ENCODE results near the gene BSN. TPM values are rescaled to one million over a fixed set of nuclear protein-coding genes. Genes with fewer than 3 reads are reported as not detected.

The BSN gene
- total and polyA plus RNA-seq, 8 donors = 0.56 to 1.6 (median 0.97) TPM

GRCh38 chr3:49519916-49520385 lies 34.3 kb upstream of the BSN start:
- ATAC-seq (no peak), FAIRE-seq (no peak), DNase-seq (no peak)
- Histone ChIP-seq H3K4me3 (no peak overlapping the region), H3K36me3 (no peaks in the 10 kb centered on the region), H3K9me3 (no peaks in the 10 kb centered on the region), H3K4me1 (peaks cover 10 to 17% (median 14%) of the 10 kb centered on the region in 3 donors), H3K27me3 (no peaks in the 10 kb centered on the region), H3K27ac (no peak overlapping the region)
- intact Hi-C loops (cut with DNase I) = no loop called here
- TF ChIP-seq CTCF (IDR thresholded peaks at IDR 0.05) = no peak
- 48 to 63% methylated on average over 2 of the region's 2 CpGs for WGBS, 2 donors

GRCh38 chr3:49523756-49524747 lies 30.2 kb upstream of the BSN start:
- Histone ChIP-seq H3K4me3 (no peak overlapping the region), H3K4me1 (peaks cover 10 to 14% (median 13%) of the 10 kb centered on the region in 3 donors), H3K27me3 (no peaks in the 10 kb centered on the region), H3K27ac (peak overlapping the region in 3 of 4 donors; percentile 48 to 68 (median 51)), H3K36me3 (no peaks in the 10 kb centered on the region), H3K9me3 (no peaks in the 10 kb centered on the region)
- DNase-seq (peak in 4 of 6 donors; percentile 46 to 68 (median 60)), FAIRE-seq (no peak), ATAC-seq (peak; percentile 78 to 88 (median 82))
- intact Hi-C loops (cut with DNase I) = no loop called here
- WGBS, 2 donors = 48% methylated on average over 5 of the region's 5 CpGs
- TF ChIP-seq CTCF (IDR thresholded peaks at IDR 0.05) = no peak

GRCh38 chr3:49529567-49529966 lies 24.7 kb upstream of the BSN start:
- H3K27ac ChIP-seq = no peak overlapping the region
- intact Hi-C loops (cut with DNase I) = no loop called here
- no peak for FAIRE-seq
- no peak for ATAC-seq
- no peak for DNase-seq
- TF ChIP-seq CTCF (IDR thresholded peaks at IDR 0.05) = no peak
- H3K36me3 ChIP-seq = peaks cover 0 to 20% (median 10%) of the 10 kb centered on the region in 3 donors
- no peaks in the 10 kb centered on the region for H3K27me3 ChIP-seq
- H3K9me3 ChIP-seq = no peaks in the 10 kb centered on the region
- H3K4me3 ChIP-seq = no peak overlapping the region
- H3K4me1 ChIP-seq = peaks cover 6 to 13% (median 8%) of the 10 kb centered on the region in 3 donors

GRCh38 chr3:49530231-49530630 lies 24.0 kb upstream of the BSN start:
- 56 to 57% methylated on average over 5 of the region's 5 CpGs for WGBS, 2 donors
- H3K36me3 ChIP-seq = peaks cover 0 to 20% (median 10%) of the 10 kb centered on the region in 3 donors
- H3K9me3 ChIP-seq = no peaks in the 10 kb centered on the region
- FAIRE-seq = no peak
- H3K27ac ChIP-seq = no peak overlapping the region
- H3K27me3 ChIP-seq = no peaks in the 10 kb centered on the region
- no peak for DNase-seq
- peak in 1 of 4 donors; percentile 31 for ATAC-seq
- peaks cover 7 to 17% (median 8%) of the 10 kb centered on the region in 3 donors for H3K4me1 ChIP-seq
- no peak for TF ChIP-seq CTCF (IDR thresholded peaks at IDR 0.05)
- intact Hi-C loops (cut with DNase I) = no loop called here
- no peak overlapping the region for H3K4me3 ChIP-seq
